Glutamatergic neuron (in vitro differentiated cells): ENCODE data around the gene ADH5. TPM values are rescaled to one million over a fixed set of nuclear protein-coding genes. Genes with fewer than 3 reads are reported as not detected.

Experiments
- DNase-seq: peaks from one replicate; pipeline ENCODE4 v3.0.0; 2022
- H3K27ac Mint-ChIP-seq: one replicate; pipeline ENCODE4 v1.8.0; 2020; ENCODE audit warnings: mild to moderate bottlenecking, mixed read lengths, inconsistent platforms; ENCODE audit not compliant: unreplicated experiment
- H3K27me3 Mint-ChIP-seq: one replicate; pipeline ENCODE4 v1.8.0; 2020; ENCODE audit warnings: mild to moderate bottlenecking, moderate library complexity, mixed read lengths, inconsistent platforms; ENCODE audit not compliant: unreplicated experiment
- H3K36me3 Mint-ChIP-seq: one replicate; pipeline ENCODE4 v1.8.0; 2020; ENCODE audit warnings: mild to moderate bottlenecking, mixed read lengths, inconsistent platforms; ENCODE audit not compliant: unreplicated experiment
- H3K4me1 Mint-ChIP-seq: one replicate; pipeline ENCODE4 v1.8.0; 2020; ENCODE audit warnings: mild to moderate bottlenecking, low read depth, mixed read lengths, inconsistent platforms; ENCODE audit not compliant: unreplicated experiment
- H3K4me3 Mint-ChIP-seq: one replicate; pipeline ENCODE4 v1.8.0; 2020; ENCODE audit warnings: mild to moderate bottlenecking, mixed read lengths, inconsistent platforms; ENCODE audit not compliant: unreplicated experiment
- H3K9me3 Mint-ChIP-seq: one replicate; pipeline ENCODE4 v1.8.0; 2020; ENCODE audit warnings: mild to moderate bottlenecking, moderate library complexity, mixed read lengths, inconsistent platforms; ENCODE audit not compliant: unreplicated experiment
- CTCF ChIP-seq: fragments of 200-600 bp; sonication (generic); IDR thresholded peaks from one replicate; pipeline ENCODE4 v1.5.0; 2021; ENCODE audit not compliant: partially characterized antibody, unreplicated experiment
- total RNA-seq: library from RNA; stranded (reverse); fragmentation: NEBNext Ultra II Directional; extraction: Animal tissue kit (Norgen Biotek cat#: 25700); gene quantifications from one replicate; pipeline ENCODE4 v1.2.1, GENCODE V29; 2021; ENCODE audit not compliant: unreplicated experiment

ADH5 gene
- total RNA-seq, 1 donor from 2014 or later, result 201 TPM

- no peak overlapping the region for H3K4me3 Mint-ChIP-seq
- H3K4me1 Mint-ChIP-seq, result no peaks in the 10 kb centered on the region
- H3K9me3 Mint-ChIP-seq, result no peaks in the 10 kb centered on the region
- DNase-seq, result no peak
- no peak overlapping the region for H3K27ac Mint-ChIP-seq
- peaks cover 5% of the 10 kb centered on the region for H3K36me3 Mint-ChIP-seq
- no peaks in the 10 kb centered on the region for H3K27me3 Mint-ChIP-seq
- TF ChIP-seq CTCF, result no peak
These were observed 35.7 kb downstream of the ADH5 start for GRCh38 chr4:99052902-99053301.

GRCh38 chr4:99047710-99048109 is 40.9 kb downstream of the ADH5 start:
- H3K9me3 Mint-ChIP-seq, result no peaks in the 10 kb centered on the region
- no peak for TF ChIP-seq CTCF
- H3K36me3 Mint-ChIP-seq, result peaks cover 5% of the 10 kb centered on the region
- no peaks in the 10 kb centered on the region for H3K27me3 Mint-ChIP-seq
- H3K4me3 Mint-ChIP-seq, result no peak overlapping the region
- H3K4me1 Mint-ChIP-seq, result no peaks in the 10 kb centered on the region
- DNase-seq, result no peak
- no peak overlapping the region for H3K27ac Mint-ChIP-seq

- no peak for TF ChIP-seq CTCF
- no peak overlapping the region for H3K4me3 Mint-ChIP-seq
- H3K27ac Mint-ChIP-seq, result no peak overlapping the region
- no peaks in the 10 kb centered on the region for H3K27me3 Mint-ChIP-seq
- no peaks in the 10 kb centered on the region for H3K4me1 Mint-ChIP-seq
- DNase-seq, result no peak
- H3K9me3 Mint-ChIP-seq, result no peaks in the 10 kb centered on the region
- H3K36me3 Mint-ChIP-seq, result no peaks in the 10 kb centered on the region
These were observed 45.2 kb downstream of the ADH5 start for GRCh38 chr4:99043346-99043745.

GRCh38 chr4:99038213-99038612 is 50.4 kb downstream of the ADH5 start:
- Mint-ChIP-seq H3K4me1 (no peaks in the 10 kb centered on the region), H3K27me3 (no peaks in the 10 kb centered on the region), H3K4me3 (no peak overlapping the region), H3K9me3 (no peaks in the 10 kb centered on the region), H3K27ac (no peak overlapping the region), H3K36me3 (no peaks in the 10 kb centered on the region)
- no peak for TF ChIP-seq CTCF
- no peak for DNase-seq

DNA sequence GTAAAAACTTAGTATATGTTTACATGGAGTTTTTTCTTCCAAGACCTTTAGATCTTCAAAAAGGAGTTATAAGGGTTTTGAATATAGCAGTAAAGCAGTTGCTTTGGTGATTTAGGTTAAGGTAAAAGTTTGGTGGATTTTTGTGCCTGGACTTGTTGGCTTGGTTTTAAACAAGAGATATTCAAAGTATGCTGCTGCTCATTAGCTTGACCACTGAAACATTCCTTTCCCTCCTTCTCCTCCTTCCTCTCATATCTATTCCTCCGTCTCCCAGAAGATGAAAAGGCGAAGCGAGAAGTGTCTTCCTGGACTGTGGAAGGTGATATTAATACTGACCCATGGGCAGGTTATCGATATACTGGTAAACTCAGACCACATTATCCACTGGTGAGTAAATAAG is 54.6 kb downstream of the ADH5 start:
- H3K9me3 Mint-ChIP-seq, result no peaks in the 10 kb centered on the region
- TF ChIP-seq CTCF, result no peak
- H3K27ac Mint-ChIP-seq, result no peak overlapping the region
- H3K36me3 Mint-ChIP-seq, result no peaks in the 10 kb centered on the region
- H3K4me1 Mint-ChIP-seq, result no peaks in the 10 kb centered on the region
- DNase-seq, result no peak
- no peaks in the 10 kb centered on the region for H3K27me3 Mint-ChIP-seq
- H3K4me3 Mint-ChIP-seq, result no peak overlapping the region
